Neuronal stem cell (in vitro differentiated cells): ENCODE results near the gene STEAP2.

Experiments
- DNase-seq: peaks from one replicate; pipeline ENCODE4 v3.0.0-alpha.2; 2013; ENCODE audit warnings: low spot score
- H2AFZ ChIP-seq: one replicate; pipeline ENCODE4 v1.6.1; 2013; ENCODE audit warnings: mild to moderate bottlenecking, low read length, inconsistent platforms
- H2AK5ac ChIP-seq: 2 replicates; pipeline ENCODE4 v1.6.1; 2013; ENCODE audit warnings: low read depth, mild to moderate bottlenecking, inconsistent platforms, low read length, moderate library complexity, mixed read lengths
- H2BK120ac ChIP-seq: 2 replicates; pipeline ENCODE4 v1.6.1; 2013; ENCODE audit warnings: low read depth, mild to moderate bottlenecking, inconsistent platforms, low read length, moderate library complexity, mixed read lengths
- H2BK12ac ChIP-seq: one replicate; pipeline ENCODE4 v1.6.1; 2013; ENCODE audit warnings: low read length, inconsistent platforms
- H2BK15ac ChIP-seq: 2 replicates; pipeline ENCODE4 v1.6.1; 2013; ENCODE audit warnings: mild to moderate bottlenecking, low read length, inconsistent platforms, mixed read lengths
- H2BK5ac ChIP-seq: one replicate; pipeline ENCODE4 v1.6.1; 2013; ENCODE audit warnings: inconsistent platforms, mild to moderate bottlenecking, low read length, moderate library complexity
- H3K14ac ChIP-seq: one replicate; pipeline ENCODE4 v1.6.1; 2013; ENCODE audit warnings: low read length, inconsistent platforms
- H3K18ac ChIP-seq: 2 replicates; pipeline ENCODE4 v1.6.1; 2013; ENCODE audit warnings: low read length, inconsistent platforms
- H3K23ac ChIP-seq: 2 replicates; pipeline ENCODE4 v1.6.1; 2013; ENCODE audit warnings: low read depth, mild to moderate bottlenecking, mixed read lengths, low read length, inconsistent platforms; ENCODE audit not compliant: poor library complexity
- H3K27ac ChIP-seq: replicated peaks from 3 replicates; pipeline ENCODE4 v1.5.1; 2013; ENCODE audit warnings: low read length, inconsistent platforms
- H3K27me3 ChIP-seq, 3 experiments: 2 replicates each; pipeline ENCODE4 v1.6.1; 2013; ENCODE audit warnings: low read length in 3 of 3, mild to moderate bottlenecking in 2 of 3, inconsistent platforms in 1 of 3, low read depth in 1 of 3, mixed read lengths in 1 of 3, moderate library complexity in 1 of 3; ENCODE audit not compliant: control insufficient read depth in 3 of 3, insufficient read depth in 3 of 3
- H3K36me3 ChIP-seq, 2 donors: replicated peaks in 1 of 2; 2 replicates each; pipeline ENCODE4 v1.6.1; 2013; ENCODE audit warnings: low read length in 2 of 2; ENCODE audit not compliant: control insufficient read depth in 2 of 2, insufficient read depth in 2 of 2
- H3K4ac ChIP-seq: 2 replicates; pipeline ENCODE4 v1.6.1; 2013; ENCODE audit warnings: inconsistent platforms, mild to moderate bottlenecking, low read length, moderate library complexity
- H3K4me1 ChIP-seq, 2 donors: 1 replicate in 1 of 2; 2 replicates in 1 of 2; pipeline ENCODE4 v1.6.1; 2013; ENCODE audit warnings: low read length in 2 of 2, low read depth in 1 of 2; ENCODE audit not compliant: control insufficient read depth in 2 of 2, insufficient read depth in 1 of 2
- H3K4me2 ChIP-seq: one replicate; pipeline ENCODE4 v1.6.1; 2013; ENCODE audit warnings: mild to moderate bottlenecking, low read length, inconsistent platforms; ENCODE audit not compliant: insufficient read depth, poor library complexity, severe bottlenecking
- H3K4me3 ChIP-seq, 2 donors: 2 replicates each; pipeline ENCODE4 v1.5.1; 2013; ENCODE audit warnings: low read length in 2 of 2, mild to moderate bottlenecking in 2 of 2, inconsistent platforms in 1 of 2, moderate library complexity in 1 of 2
- H3K79me1 ChIP-seq: one replicate; pipeline ENCODE4 v1.6.1; 2013; ENCODE audit warnings: low read depth, mild to moderate bottlenecking, inconsistent platforms, low read length, moderate library complexity
- H3K9ac ChIP-seq: one replicate; pipeline ENCODE4 v1.6.1; 2013; ENCODE audit warnings: mild to moderate bottlenecking, low read depth, low read length, inconsistent platforms; ENCODE audit not compliant: poor library complexity
- H3K9me3 ChIP-seq, 2 donors: replicated peaks in 1 of 2; 2 replicates each; pipeline versions ENCODE3 to v1.6.1; 2013; ENCODE audit warnings: low read length in 2 of 2, mild to moderate bottlenecking in 2 of 2, inconsistent platforms in 1 of 2, low read depth in 1 of 2, mixed read lengths in 1 of 2, moderate library complexity in 1 of 2; ENCODE audit not compliant: control insufficient read depth in 2 of 2, insufficient read depth in 1 of 2
- H4K8ac ChIP-seq: one replicate; pipeline ENCODE4 v1.6.1; 2013; ENCODE audit warnings: low read depth, mild to moderate bottlenecking, inconsistent platforms, low read length, moderate library complexity
- H4K91ac ChIP-seq: one replicate; pipeline ENCODE4 v1.6.1; 2013; ENCODE audit warnings: low read length, low read depth, mild to moderate bottlenecking, inconsistent platforms; ENCODE audit not compliant: poor library complexity
- WGBS, 2 donors: extraction: QIAGEN DNeasy Blood & Tissue Kit; methylation state at CpG; one replicate each; pipeline ENCODE4 v1.1.7; 2013; ENCODE audit warnings: missing lambda C conversion rate in 2 of 2, mixed read lengths in 1 of 2; ENCODE audit not compliant: insufficient read length in 2 of 2, insufficient replicate concordance in 1 of 2; ENCODE audit errors: extremely low coverage in 2 of 2; 5-methylcytosine and 5-hydroxymethylcytosine counted together

Gene STEAP2

DNA sequence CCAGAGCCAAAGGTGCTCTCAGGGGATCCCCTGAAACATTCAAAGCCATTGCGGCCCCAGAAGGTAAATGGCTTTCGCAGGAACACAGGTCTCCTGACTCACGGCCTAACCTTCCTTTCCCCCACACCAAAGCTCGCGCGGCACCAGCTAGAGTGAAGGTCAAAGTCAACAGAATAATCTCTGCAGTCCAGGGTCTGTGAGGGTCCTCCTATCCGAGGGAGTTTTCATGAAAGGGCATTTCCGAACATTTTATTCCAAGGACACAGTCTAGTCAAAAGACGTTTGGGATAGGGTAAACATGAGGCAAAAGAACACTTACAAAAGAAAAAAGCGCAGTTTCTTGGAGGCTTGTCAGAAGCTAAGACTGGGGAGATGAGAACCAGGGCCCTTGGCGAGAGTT lies 559 bp upstream of the STEAP2 start:
- DNase-seq = no peak
- H3K36me3 ChIP-seq = no peaks in the 10 kb centered on the region
- peak overlapping the region; percentile 50 to 85 for H3K4me3 ChIP-seq
- no peak overlapping the region for H2BK12ac ChIP-seq
- H3K14ac ChIP-seq = no peak overlapping the region
- no peak overlapping the region for H3K4ac ChIP-seq
- H3K23ac ChIP-seq = no peak overlapping the region
- H2BK15ac ChIP-seq = no peak overlapping the region
- peaks cover 2 to 5% of the 10 kb centered on the region in 2 donors for H3K4me1 ChIP-seq
- H3K9me3 ChIP-seq = no peaks in the 10 kb centered on the region
- peak overlapping the region; percentile 70 for H3K4me2 ChIP-seq
- WGBS, 2 donors = no CpG with 5 or more reads among the region's 11 CpGs
- H3K27ac ChIP-seq = no peak overlapping the region
- H2AFZ ChIP-seq = peak overlapping the region; percentile 99
- no peaks in the 10 kb centered on the region for H3K79me1 ChIP-seq
- no peak overlapping the region for H4K8ac ChIP-seq
- H2AK5ac ChIP-seq = no peak overlapping the region
- no peak overlapping the region for H3K9ac ChIP-seq
- H3K27me3 ChIP-seq = peaks cover 0 to 49% (median 9%) of the 10 kb centered on the region in 3 experiments
- H2BK120ac ChIP-seq = no peak overlapping the region
- no peak overlapping the region for H4K91ac ChIP-seq
- no peak overlapping the region for H3K18ac ChIP-seq
- no peak overlapping the region for H2BK5ac ChIP-seq

- WGBS, 2 donors = no CpG with 5 or more reads among the region's 6 CpGs
- peak overlapping the region; percentile 70 for H3K4me2 ChIP-seq
- H3K9me3 ChIP-seq = no peaks in the 10 kb centered on the region
- H3K27ac ChIP-seq = no peak overlapping the region
- peak overlapping the region; percentile 99 for H2AFZ ChIP-seq
- H3K14ac ChIP-seq = no peak overlapping the region
- no peak overlapping the region for H2BK15ac ChIP-seq
- H2BK5ac ChIP-seq = no peak overlapping the region
- H2BK120ac ChIP-seq = no peak overlapping the region
- H3K4me3 ChIP-seq = peak overlapping the region; percentile 50 to 85
- peak overlapping the region; percentile 87 for H3K9ac ChIP-seq
- H4K8ac ChIP-seq = no peak overlapping the region
- H3K23ac ChIP-seq = peak overlapping the region; percentile 76
- no peak overlapping the region for H3K4ac ChIP-seq
- peaks cover 0 to 47% (median 9%) of the 10 kb centered on the region in 3 experiments for H3K27me3 ChIP-seq
- H3K79me1 ChIP-seq = no peaks in the 10 kb centered on the region
- peaks cover 2 to 5% of the 10 kb centered on the region in 2 donors for H3K4me1 ChIP-seq
- H2BK12ac ChIP-seq = no peak overlapping the region
- peak overlapping the region; percentile 99 for H3K18ac ChIP-seq
- no peak overlapping the region for H4K91ac ChIP-seq
- no peak overlapping the region for H2AK5ac ChIP-seq
- no peaks in the 10 kb centered on the region for H3K36me3 ChIP-seq
- DNase-seq = no peak
Observed at GRCh38 chr7:90212149-90212495, 582 bp downstream of the STEAP2 start.

DNA sequence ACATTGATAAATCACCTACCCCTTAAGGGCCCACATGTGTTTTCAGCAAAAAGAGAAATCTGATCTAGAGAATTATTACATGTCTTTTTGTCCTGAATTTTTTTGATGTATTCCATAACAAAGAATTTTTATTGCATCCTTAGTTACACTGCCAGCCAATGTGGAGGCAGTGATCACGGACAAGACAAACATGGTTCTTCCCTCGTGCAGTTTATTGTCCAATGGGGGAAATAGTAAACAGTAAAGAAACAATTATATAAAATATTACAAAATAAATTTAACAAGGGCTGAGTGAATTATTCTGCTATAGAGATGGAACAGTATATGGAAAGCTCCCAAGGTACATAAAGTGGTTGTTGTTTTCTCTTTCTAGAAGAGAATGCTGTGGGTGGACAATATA lies 2.0 kb downstream of the STEAP2 start:
- Histone ChIP-seq H3K27me3 (peaks cover 0 to 47% (median 9%) of the 10 kb centered on the region in 3 experiments), H2BK5ac (no peak overlapping the region), H2BK12ac (no peak overlapping the region), H3K79me1 (no peaks in the 10 kb centered on the region), H3K18ac (no peak overlapping the region), H3K9me3 (no peaks in the 10 kb centered on the region), H4K91ac (no peak overlapping the region), H2BK120ac (no peak overlapping the region), H4K8ac (no peak overlapping the region), H2AK5ac (no peak overlapping the region), H3K4me3 (no peak overlapping the region), H2AFZ (no peak overlapping the region), H3K4ac (no peak overlapping the region), H3K23ac (no peak overlapping the region), H2BK15ac (no peak overlapping the region), H3K27ac (no peak overlapping the region), H3K4me2 (no peak overlapping the region), H3K9ac (no peak overlapping the region), H3K36me3 (no peaks in the 10 kb centered on the region), H3K4me1 (peaks cover 2 to 5% of the 10 kb centered on the region in 2 donors), H3K14ac (no peak overlapping the region)
- DNase-seq = no peak
- no CpG with 5 or more reads among the region's 2 CpGs for WGBS, 2 donors

- no peak overlapping the region for H3K9ac ChIP-seq
- H3K27me3 ChIP-seq = peaks cover 0 to 28% (median 2%) of the 10 kb centered on the region in 3 experiments
- H2BK15ac ChIP-seq = no peak overlapping the region
- H3K18ac ChIP-seq = no peak overlapping the region
- H3K36me3 ChIP-seq = no peaks in the 10 kb centered on the region
- no CpG with 5 or more reads among the region's 6 CpGs for WGBS, 2 donors
- no peak overlapping the region for H3K4me2 ChIP-seq
- H3K4ac ChIP-seq = no peak overlapping the region
- no peak overlapping the region for H2AFZ ChIP-seq
- no peak overlapping the region for H4K91ac ChIP-seq
- H2BK12ac ChIP-seq = no peak overlapping the region
- no peak overlapping the region for H2BK120ac ChIP-seq
- peaks cover 0 to 5% of the 10 kb centered on the region in 2 donors for H3K4me1 ChIP-seq
- no peak overlapping the region for H3K27ac ChIP-seq
- DNase-seq = no peak
- no peaks in the 10 kb centered on the region for H3K9me3 ChIP-seq
- no peak overlapping the region for H3K23ac ChIP-seq
- H3K4me3 ChIP-seq = no peak overlapping the region
- H3K14ac ChIP-seq = no peak overlapping the region
- H2AK5ac ChIP-seq = no peak overlapping the region
- H3K79me1 ChIP-seq = no peaks in the 10 kb centered on the region
- no peak overlapping the region for H2BK5ac ChIP-seq
- H4K8ac ChIP-seq = no peak overlapping the region
Observed at GRCh38 chr7:90216080-90216674, 4.6 kb downstream of the STEAP2 start.
